ENCODE data around the gene GULP1.
"Not testable (repeated sequence)": the region's sequence is repeated elsewhere in the genome, so short reads cannot be mapped to it uniquely, and the experiment has no call there.

The GULP1 gene

DNA sequence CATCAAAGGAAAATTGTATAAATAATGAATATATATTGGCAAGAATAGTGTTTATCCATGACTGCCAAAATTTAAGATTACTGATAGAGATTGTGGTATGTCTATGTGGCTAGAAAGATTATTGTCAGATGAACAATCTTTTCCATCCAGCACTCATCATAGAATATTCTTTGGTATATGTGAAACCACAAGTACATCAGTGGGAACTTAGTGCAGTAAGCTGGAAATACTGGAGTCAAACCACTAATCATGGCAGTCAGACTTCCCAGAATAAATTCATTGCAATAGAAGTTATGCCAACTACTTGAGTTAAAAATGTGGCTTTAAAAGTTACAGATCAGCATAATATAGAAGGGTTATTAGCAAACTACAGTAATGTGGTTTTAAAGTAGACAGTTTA, 310.3 kb downstream of the GULP1 start:
- DNase-seq, result no peak

DNA sequence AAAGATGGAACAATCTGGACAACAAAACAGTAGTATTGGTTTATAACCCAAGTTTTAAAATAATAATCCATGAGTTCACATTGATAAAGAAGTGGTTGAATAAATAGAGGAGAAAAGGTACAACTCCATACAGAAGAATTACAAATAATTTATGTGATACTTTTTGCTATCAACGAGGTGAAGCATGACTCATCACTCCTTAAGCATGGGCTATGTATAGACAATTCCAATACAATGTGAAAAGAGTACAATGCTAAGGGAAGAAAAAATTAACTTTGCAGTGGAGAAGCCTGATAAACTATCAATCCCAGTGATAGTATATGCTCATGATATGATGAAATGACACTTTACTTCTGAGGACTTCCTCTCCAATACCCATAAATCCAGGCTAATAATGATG, 312.9 kb downstream of the GULP1 start:
- DNase-seq (no peak), ATAC-seq (no peak)

More for the DNA sequence above, 310.3 kb downstream of the GULP1 start:
- no peak for ATAC-seq

DNA sequence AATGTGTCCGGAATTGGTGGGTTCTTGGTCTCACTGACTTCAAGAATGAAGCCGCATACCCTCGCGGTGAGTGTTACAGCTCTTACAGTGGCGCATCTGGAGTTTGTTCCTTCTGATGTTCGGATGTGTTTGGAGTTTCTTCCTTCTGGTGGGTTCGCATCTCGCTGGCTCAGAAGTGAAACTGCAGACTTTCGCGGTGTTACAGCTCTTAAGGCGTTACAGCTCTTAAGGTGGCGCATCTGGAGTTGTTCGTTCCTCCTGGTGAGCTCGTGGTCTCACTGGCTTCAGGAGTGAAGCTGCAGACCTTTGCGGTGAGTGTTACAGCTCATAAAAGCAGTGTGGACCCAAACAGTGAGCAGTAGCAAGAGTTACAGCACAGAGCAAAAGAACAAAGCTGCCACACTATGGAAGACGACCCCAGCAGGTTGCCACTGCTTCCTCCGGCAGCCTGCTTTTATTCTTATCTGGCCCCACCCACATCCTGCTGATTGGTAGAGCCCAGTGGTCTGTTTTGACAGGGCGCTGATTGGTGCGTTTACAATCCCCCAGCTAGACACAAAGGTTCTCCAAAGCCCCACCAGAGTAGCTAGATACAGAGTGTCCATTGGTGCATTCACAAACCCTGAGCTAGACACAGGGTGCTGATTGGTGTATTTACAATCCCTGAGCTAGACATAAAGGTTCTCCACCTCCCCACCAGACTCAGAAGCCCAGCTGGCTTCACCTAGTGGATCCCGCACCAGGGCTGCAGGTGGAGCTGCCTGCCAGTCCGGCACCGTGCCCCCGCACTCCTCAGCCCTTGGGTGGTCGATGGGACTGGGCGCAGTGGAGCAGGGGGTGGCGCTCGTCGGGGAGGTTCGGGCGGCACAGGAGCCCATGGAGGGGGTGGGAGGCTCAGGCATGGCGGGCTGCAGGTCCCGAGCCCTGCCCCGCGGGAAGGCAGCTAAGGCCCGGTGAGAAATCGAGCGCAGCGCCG, 314.2 kb downstream of the GULP1 start:
- not testable (repeated sequence) for DNase-seq, ATAC-seq

DNA sequence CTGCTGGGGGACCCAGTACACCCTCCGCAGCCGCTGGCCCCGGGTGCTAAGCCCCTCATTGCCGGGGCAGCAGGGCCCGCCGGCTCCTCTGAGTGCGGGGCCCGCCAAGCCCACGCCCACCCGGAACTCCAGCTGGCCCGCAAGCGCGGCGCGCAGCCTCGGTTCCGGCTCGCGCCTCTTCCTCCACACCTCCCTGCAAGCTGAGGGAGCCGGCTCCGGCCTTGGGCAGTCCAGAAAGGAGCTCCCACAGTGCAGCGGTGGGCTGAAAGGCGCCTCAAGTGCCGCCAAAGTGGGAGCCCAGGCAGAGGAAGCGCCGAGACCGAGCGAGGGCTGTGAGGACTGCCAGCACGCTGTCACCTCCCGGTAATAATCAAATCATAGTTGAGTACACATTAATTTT, 314.9 kb downstream of the GULP1 start:
- not testable (repeated sequence) for ATAC-seq, DNase-seq

DNA sequence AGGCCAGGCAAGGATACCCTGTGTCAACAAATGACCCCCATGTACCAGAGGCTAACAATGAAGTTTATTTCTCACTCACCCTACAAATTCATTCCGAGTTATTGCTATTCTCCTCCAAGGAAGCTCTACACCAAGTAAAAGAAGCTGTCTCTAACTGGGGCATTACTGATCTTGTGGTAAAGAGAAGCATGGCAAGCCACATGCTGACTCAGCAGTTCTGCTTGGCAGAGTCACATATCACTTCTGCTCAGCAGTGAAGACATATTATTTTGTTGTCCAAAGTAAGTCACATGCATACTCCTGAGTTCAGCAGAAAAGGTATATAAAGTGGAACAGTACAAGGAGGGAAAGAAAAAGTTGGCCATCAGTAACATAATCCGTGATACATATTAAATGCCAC, 315.8 kb downstream of the GULP1 start:
- DNase-seq (no peak), ATAC-seq (no peak)

DNA sequence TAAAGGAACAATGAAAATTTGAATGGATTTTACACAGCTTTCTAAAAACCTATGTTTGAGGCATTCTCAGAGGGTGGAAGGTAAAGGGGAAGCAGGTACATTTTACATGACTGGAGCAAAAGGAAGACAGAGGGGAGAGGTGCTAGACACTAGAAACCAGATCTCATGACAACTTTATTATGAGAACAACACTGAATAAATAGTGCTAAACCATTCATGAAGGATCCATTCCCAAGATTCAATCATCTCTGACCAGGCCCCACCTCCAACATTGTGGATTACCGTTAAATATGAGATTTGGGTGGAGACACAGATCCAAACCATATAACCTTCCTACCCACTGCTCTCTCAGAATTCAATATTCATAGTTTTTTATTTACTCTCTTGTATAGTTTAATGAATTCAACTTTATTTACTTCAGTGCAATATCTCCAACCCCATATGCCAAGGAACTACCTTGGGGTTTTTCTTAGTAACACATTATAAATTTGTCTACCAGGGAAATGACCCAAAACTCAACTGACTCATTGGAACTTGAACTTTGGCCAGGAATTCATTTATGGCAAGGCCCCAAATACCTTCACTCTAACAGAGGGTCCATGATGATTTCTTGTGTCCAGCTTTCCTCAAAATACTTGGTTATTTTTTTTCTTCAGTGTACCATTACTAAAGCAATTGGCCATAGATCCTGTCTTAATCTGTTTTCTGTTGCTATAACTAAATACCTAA, 317.8 kb downstream of the GULP1 start:
- ATAC-seq (no peak), DNase-seq (no peak)

DNA sequence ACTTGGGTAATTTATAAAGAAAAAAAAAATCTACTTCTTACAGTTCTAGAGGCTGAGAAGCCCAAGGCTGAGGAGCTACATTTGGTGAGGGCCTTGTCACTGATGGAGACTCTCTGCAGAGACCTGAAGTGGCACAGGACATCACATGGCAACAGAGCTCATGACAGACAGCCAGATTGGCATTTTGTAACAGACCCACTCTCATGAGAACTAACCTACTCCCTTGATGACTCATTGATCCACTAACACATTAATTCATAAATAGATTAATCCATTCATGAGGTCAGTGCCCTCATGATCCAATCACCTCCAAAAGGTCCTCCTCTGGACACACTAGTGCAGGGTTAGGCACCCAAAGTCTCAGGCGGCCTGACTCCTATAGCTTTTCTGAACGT, 318.4 kb downstream of the GULP1 start:
- DNase-seq (no peak), ATAC-seq (no peak)

DNA sequence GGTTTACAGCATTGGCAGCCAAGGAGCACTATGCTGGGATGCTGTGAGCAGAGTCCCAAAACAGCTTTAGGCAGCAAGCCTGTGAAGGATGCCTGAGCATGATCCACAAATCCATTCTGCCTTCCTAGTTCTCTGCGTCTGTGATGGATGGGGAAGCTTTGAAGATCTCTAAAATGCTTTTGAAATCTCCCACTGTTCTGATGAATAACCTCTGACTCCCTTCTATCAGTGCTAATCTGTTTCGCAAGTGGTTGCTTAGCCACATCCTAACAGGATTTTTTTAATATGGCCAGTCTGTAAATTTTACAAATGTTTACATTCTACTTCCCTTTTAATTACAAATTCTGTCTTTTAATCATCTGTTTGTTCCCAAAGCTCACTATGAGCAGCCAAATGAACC, 319.2 kb downstream of the GULP1 start:
- ATAC-seq (no peak), DNase-seq (no peak)

DNA sequence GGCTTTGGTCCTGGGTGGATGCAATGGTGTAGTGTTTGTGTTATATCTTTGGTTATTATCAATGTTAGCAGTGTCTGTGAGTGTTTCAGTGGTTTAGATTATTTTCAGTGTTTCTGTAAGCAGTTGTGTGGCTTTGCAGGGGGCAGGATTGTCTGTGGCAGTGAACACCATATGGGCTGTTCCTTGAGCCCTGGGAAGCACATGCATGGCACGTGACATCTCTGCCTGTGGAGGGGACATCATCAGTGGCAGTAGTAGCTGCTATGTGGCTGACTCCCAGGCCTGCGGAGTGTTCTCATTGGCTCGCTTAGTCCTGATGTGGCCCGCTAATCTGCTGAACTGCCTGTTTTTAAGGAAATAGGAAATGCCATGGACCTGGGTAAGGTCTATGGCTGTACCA, 327.5 kb downstream of the GULP1 start:
- DNase-seq, result no peak
- peak; percentile 9 for ATAC-seq

DNA sequence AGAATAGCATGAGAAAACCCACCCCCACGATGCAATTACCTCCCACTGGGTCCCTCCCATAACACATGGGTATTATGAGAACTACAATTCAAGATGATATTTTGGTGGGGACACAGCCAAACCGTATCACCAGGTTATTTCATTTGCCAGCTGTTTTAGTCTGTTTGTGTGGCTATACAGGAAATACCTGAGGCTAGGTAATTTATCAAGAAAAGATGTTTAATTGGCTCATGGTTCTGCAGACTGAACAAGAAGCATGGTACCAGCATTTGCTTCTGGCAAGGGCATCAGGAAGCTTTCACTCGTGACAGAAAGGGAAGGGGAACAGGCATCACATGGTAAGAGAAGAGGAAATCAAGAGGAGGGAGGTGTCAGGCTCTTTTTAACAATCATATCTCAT, 329.2 kb downstream of the GULP1 start:
- ATAC-seq (no peak), DNase-seq (no peak)

DNA sequence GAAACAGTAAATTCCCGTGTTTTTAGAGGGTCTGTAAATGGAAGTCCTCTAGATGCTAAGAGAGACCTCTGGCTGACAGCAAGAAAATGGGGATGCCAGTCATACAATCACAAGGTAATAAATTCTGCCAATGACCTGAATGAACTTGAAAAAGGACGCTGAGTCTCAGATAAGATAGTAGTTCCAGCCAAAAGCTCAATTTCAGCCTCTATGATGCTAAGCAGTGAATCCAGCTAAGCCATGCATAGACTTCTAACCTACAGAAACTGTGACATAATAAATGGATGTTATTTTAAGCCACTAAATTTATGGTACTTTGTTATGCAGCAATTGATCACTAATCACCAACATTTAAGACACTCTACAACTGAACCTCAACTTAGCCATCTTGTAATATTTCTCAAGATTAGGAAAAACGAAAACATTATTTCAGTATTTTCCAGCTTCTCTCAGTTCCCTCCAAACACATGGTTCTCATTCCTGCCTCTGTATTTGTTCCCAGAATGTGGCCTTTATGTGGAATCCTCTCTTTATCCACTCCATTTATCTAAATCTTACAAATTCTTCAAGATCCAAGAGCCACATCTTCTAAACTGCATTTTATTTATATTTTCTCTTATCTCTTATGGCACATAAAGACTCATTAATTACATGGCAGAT, 331.1 kb downstream of the GULP1 start:
- no peak for ATAC-seq
- no peak for DNase-seq

DNA sequence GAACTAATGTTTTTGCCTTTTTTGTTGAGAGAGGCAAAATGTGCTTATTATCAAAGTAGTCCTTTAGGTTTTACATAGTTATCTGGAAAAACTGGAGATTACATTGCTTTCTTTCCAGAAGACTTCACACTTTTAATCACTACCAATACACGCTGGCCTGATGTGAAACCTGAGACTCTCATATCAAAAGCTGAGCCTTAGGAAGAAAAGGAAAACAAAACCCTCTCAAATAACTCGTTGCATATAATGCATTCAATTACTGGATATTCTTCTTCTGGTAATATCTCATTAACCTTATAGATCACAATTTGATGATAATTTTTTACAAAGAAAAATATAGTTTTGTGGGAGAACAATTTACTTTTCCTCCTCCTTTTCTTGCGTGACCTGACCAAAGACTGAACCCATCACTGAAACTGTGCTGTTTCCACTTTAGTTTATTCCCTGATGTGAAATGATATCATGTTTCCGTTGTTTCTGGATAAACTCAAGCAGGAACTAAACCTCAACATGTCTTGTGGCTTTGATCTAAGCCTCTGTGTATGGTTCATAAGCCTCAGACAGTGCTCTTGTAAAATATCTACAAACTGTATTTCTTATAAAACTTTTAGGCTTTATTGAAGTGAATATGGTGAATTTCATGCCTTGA, 332.4 kb downstream of the GULP1 start:
- ATAC-seq, result no peak

DNA sequence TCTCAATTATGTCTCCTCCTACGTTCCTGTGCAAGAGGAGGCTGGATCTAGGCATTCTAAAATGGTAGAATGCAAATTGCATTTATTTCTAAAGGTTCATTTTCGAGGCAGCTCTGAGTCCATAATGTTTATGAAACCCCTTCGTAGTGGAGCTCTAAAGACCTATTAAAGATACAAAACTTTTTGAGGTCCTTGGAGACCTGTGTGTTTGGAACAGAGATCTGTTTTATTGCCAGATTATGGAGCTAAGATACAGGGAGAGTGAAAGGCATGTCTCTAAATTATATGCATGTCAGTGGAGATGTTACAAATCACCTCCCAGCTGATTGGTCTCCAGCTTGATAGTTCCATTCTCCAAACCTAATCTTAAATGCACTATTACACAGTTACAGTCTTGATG, 335.8 kb downstream of the GULP1 start:
- ATAC-seq (no peak), DNase-seq (no peak)

More for the DNA sequence above, 332.4 kb downstream of the GULP1 start:
- no peak for DNase-seq

DNA sequence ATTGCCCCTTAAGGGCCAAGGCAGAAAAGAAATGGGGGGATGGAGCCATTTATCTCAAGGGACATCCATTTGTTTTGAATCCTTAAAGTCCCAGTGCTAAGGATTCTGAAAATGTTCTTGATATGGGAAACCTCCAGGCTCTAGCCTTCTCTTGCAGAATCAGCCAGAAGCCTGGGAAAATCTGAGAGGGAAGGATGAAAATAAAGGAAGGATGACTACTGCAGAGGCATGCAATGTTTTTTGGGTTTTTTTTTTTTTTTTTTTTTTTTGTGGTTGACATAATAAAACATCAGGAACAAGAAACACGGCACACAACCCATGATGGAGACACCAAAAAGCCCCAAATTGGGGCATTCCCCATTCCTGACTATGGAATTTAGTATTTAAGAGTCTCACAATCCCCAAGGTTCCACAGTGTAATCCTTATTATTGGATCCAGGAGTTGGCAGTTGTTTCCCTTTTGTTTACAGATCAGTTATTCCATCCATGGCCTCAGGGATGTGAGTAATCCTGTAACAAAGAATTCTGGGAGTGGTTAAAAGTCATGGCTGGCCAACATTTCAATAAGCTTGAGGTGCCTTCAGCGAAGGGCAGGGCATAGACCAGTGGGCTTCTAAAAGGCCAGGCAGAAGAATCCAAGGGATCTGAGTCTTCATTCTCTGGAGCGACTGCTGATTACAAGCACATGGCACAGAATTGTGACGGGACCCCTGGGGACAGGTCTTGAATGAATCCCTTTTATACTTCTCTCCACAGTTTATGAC, 337.5 kb downstream of the GULP1 start:
- DNase-seq, result no peak
- ATAC-seq, result no peak

DNA sequence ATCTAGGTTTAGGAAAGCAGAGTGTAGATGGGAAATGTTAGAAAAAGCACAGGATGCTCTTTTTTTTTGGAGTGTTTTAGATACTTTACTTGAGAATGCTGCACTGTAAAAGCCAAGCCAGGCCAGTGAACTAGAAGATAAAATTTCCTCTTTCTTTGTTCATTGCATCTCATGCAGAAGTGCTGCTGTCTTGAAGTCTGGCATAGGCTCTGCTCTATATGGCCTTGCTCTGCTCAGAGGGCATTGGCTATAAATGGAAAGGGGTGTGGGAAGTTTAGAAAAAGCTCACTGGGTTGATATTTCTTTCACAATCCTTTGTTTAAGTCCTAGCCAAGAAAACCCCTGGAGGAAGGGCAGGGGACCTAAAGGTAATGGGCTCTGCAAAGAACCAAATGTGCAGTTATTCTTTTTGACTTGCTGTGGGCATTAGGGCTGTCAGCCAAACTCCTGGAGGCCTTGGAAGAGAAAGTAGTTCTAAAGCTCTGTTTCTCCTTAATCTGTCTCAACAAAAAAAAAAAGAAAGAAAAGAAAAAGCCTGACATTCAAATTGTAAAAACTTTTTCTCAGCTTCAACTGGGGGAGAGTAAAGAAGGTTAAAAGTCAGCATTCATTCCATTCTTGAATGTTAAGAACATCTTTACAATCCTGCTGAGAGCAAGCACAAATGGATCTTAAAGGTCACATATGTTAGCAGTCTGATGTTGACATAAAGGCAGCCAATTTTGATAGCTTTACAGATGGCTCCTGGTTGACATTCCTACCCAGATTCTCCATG, 338.3 kb downstream of the GULP1 start:
- DNase-seq (no peak), ATAC-seq (no peak)

DNA sequence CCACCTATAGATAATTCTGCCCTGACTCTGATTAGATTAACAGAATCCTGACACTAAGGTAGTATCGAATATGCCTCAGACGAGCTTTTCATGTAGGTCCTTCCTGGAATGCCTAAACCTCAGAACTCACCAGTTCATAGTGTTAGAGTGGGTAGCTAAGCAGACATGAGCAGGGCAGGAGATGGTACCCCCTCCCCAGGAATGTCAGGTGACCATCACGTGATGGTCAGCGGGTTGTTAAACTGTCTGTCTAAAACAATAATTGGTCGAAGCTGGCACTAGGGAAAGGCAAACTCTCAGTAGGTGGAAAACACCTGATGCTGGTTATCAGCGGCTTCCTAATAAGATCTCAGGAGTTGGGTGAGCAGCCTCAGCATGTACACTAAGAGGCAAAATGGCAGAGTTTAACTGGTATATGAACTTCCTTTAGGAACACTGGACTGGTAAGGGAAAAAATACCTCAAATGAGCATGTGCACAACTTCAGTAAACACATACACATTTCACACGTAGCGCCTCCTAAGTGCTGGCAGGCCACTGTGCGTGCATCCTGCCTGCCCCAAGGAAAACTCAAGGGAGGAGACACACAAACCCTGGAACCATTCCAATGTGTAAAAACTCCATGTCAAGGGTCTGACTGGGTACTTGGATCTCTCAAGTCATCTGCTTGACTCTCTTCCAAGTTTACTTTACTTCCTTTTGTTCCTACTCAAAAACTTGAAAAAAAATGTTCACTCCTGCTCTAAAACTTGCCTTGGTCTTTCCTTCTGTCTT, 339.5 kb downstream of the GULP1 start:
- DNase-seq (no peak), ATAC-seq (no peak)

DNA sequence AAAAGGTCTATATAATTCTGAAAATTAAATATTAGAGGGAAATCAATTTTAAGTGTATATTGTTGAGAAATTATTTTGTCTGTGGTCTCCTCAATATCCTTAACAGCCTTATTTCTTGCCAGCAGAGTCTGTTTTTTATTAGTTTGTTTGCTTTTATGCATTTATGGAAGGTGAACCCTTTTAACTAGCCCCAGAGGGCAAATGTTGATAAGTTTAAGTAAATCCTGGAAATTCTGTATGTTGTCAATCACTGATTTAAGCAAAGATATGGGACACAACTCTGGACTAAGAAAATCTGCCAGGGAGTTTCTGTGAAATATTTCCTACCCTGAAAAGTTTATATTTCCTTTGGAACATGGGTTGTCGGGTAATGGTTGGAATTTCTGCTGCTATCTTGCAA, 343.0 kb downstream of the GULP1 start:
- ATAC-seq, result no peak

More for the DNA sequence above, 343.0 kb downstream of the GULP1 start:
- DNase-seq, result no peak
